Iris pigment epithelial cell (primary cell): ENCODE data around the gene PLEKHA6.
"Not testable (repeated sequence)": the region's sequence is repeated elsewhere in the genome, so short reads cannot be mapped to it uniquely, and the experiment has no call there.

ENCODE experiments used
- DNase-seq: peaks from one replicate; pipeline ENCODE4 v3.0.0-alpha.2; 2011; ENCODE audit warnings: low read depth

Gene PLEKHA6

DNA sequence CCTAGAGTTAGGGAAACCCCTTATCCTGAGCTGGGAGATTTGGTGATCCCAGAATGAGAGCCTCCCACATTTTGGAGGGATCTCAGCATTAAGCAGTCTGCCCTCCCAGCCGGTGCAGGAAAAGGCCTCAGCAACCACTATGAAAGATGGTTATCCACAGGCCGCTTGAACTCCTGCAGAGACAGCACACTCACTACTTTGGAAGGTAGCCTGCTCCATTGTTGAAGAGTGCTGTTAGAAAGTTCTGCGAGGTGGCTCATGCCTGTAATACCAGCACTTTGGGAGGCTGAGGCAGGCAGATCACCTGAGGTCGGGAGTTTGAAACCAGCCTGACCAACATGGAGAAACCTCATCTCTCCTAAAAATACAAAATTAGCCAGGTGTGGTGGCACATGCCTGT is 48.8 kb downstream of the PLEKHA6 start:
- not testable (repeated sequence) for DNase-seq

DNA sequence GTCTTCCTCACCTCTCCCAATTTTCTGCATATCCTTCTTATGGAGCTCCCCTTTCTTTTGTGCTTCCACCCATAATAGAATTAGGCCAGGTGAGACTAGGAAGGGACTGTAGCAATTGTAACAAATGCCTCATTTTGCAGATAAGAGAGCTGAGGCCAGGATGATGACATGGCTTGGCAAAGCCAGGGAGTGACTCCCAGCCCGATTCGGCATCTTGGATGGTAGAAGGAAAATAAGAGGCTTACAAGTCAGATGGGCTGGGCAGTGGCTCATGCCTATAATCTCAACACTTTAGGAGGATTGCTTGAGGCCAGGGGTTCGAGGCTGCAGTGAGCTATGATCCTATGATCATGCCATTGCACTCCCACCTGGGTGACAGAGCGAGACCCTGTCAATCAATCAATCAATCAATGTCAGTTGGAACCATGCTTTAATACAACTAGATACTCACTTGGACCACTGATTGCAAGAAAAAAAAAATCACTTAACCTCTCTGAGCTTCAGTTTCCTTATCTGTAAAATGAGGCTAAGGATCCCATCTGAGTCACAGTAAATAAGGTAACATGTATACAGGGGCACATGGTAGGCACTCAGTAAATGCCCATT is 51.6 kb downstream of the PLEKHA6 start:
- DNase-seq = no peak

DNA sequence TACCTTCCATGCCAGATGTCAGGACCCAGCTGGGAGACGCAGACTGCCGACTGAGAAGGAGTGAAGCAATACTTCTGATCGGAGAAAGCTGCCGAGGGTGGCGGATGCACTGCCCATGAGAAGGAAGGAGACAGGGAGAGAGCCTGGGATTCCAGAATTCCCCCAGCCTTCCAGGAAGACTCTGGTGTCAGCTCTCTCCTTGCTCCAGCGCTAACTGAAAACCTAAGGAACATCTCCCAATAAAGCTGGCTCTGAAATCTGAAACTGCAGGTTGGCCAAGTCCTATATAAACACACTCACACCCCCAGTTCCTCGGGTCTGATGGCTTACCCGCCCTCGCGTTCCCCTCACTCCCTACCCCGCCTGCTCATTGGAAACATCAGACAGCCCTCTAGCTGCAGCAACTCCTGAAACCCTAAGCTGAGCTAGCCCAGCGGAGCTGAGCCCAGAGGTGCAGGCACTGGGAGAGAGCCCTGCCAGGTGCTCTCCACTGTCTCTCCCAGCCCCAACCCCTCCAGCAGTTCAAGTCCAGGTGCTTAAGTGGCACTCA is 52.3 kb downstream of the PLEKHA6 start:
- peak; percentile 65 for DNase-seq

DNA sequence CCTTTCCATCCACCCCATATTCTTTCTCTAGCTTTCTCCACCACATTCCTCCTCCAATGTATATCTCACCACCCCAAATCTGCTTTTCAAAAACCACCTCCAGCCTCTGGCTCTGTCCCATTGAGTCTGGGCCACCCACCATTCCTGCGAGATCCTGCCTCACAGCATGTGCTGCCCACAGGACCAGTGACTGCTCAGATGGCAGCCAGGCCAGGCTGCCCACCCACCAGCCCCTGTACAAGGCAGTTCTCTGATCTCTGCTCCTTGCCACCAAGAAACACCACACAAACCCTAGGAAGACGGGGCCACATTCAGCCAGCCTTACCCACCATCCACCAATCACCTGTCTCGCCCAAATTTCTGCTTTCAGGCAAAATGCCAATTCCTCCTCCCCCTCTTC is 53.7 kb downstream of the PLEKHA6 start:
- DNase-seq = no peak

DNA sequence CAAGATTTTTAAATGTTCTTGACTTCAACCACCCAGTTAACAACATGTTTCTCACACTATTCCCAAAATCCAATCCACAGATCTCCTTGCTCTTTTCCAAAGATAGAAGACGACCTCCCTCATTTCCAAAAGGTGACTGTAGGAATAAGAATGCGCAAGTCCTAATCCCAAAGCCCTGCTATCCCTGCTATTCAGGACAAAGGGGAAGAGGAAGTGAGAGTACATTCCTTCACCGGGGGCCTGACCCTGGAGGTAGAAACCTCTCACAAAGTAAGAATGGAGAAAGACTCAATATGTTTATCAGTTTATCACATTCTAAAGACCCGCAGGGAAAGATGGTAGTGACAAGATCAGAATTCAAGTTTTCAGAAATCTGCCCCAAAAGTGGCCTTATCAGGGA is 55.7 kb downstream of the PLEKHA6 start:
- no peak for DNase-seq

- no peak for DNase-seq
These were observed 57.0 kb downstream of the PLEKHA6 start for GRCh38 chr1:204302769-204303168.

DNA sequence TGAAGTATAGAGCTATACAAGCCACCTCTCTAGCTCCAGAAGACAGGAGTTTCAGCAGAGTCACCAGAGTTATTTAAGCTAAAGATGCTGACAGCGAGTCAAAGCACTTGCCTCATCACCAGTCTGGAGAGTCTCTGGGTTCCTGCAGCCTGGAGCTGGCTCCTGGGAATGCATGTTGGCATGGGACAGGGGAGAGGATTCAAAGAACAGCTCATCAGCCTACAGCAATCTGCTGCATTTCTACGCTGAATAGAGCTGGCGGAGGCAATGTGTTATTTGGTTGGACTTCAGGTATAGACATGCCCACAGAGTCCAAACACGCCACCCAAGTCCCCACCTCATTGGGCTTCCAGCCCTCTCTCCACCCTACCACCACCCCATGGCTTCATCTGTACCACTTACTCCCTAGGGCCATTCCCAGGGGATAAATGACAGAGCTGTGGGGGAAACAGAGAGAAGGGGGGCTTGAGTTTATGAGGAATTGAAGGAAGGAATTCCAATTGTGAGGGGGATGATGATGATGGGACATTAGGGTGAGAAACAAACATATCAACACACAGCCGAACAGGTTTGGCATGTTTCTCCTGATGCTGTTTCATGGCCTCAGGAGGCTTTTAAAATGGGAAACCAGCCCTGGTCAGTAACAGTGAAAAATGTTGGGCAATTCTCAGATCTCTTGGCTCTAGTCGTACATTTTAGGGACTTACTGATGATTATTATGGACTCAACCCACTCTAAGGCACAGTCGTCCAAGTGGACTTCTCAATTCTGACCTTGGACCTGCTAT is 58.4 kb downstream of the PLEKHA6 start:
- DNase-seq = no peak

DNA sequence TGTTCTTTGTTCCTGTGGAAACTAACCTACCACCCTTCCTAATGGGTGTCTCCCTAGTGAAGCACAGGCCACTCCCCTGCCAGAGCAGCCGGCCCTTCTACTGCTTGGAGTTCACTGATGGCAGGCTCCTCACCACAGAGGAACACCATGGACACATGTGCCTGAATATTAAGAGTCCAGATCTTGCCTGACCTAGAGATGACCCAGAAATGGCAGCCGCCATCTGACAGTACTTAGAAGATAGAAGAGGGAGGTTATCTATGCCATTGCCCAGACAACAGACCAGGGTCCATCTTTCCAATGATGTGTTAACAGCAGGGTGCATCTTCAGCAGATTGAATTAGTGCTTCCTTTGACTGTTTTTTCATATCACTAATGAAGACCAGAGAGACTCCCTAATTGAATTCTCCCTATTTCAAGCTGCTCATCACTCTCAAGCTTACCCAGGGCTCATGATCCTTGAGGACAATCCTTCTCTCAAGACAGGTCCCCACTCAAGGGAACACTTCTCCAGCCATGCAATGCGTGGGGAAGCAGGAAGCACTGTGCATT is 59.8 kb downstream of the PLEKHA6 start:
- DNase-seq = no peak

- peak; percentile 90 for DNase-seq
These were observed 63.2 kb downstream of the PLEKHA6 start for GRCh38 chr1:204296431-204296988.

DNA sequence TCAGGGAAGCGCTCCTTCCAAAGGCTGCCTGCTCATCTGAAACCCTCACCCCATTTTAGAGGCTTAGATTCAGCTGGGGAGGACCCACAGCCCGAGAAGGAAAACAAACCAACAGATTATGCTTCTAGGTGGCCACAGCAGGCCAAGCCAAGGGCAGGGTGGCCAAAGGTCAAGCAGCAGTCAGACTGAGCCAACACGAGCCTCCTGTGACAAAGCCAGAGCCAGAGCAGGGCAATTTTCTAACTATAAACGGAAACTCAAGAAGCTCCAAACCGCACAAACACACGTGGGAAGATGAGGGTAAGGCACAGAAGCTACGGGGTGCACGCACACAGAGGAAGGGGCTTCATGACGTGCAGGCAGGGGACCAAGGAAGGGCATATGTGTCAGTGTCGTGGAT is 64.1 kb downstream of the PLEKHA6 start:
- DNase-seq = peak; percentile 62

GRCh38 chr1:204294357-204294756 is 65.4 kb downstream of the PLEKHA6 start:
- peak; percentile 96 for DNase-seq

DNA sequence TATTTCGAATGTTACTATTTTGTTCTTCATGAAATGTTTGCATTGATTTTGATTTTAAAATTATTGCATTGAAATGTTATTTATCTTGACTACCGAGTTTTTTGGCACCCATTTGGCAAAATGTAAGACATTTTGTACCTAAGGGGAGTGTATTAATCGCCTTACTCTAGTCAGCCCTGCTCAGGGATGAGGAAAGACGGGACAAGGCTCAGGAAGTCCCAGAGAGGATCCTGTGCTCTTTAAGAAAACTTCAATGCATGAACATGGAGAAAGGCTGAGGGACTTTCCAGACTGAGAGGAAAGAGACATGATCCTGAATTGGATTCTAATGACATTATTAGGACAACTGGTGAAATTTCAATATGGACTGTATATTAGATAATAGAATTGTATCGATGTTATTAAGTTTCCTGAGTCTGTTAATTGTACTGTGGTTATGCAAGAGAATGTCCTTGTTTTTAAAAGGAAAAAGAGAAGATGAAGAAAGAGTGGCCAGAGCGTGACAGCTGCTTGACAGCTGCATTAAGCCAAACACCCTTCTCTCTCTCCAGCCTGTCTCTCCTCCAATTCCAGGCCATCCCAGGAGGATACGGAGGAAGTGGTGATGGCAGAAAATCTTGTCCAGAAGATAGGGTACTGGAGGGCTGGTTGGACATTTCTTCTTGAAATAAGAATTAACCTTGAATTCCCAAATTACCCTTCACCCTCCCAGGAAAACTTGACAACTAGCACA is 66.0 kb downstream of the PLEKHA6 start:
- peak; percentile 62 for DNase-seq

DNA sequence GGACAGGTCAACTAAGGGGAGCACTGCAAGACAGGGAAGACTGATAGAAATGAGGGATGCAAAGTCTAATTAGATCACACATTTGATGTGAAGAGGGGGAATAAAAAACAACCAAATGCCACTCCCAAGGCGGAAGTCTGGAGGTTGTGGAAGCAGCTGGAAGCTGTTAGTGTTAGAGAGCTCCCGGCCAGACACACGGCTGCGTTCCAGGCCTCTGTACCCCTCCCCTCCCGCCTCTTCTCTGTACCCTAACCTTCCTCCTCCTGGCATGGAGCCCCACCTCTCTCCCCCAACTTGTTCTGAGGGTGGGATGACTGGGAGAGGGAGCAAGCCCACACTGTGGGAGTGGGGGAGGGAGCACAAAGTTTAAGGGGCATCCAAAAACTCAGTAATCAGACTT is 67.0 kb downstream of the PLEKHA6 start:
- no peak for DNase-seq

DNA sequence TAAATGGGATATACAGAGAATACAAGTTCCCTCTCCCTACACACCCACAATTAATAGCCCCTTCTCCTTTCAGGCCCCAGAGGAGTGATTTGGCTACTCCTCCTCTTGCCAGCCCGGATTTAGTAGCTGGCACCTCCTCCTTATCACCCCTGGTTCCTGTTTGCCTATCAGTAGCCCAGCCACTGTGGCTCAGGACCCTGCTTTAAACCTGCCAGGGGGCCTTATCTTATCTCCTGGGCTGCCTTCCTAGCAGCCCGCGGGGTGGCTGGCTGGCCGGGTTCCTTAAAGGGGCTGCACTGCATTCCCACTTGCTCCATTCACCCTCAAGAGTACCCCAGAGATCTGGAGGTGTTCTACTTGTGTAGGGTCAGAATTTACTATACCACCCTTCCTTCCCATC is 70.4 kb downstream of the PLEKHA6 start:
- no peak for DNase-seq

GRCh38 chr1:204288021-204288588 is 71.6 kb downstream of the PLEKHA6 start:
- peak; percentile 58 for DNase-seq

DNA sequence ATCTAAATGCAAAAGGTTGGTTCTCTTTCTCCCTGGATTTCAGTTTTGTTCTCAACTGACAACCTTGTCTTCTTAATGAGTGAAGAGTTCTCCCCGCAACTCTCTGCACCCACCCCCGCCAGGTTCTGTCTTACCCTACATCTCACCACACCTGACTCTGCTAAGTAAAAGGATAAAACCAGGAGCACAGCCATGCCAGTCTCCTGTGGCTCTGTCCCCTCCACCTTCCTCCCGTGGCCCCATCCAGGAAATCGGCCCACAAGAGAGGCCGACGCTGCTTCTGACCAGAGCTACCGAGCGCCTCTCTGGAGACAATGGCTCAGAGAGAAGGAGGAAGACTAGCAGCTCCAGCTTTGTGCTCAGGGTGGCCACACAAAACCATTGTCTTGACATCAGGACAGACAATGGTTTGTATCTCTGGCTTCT is 72.2 kb downstream of the PLEKHA6 start:
- no peak for DNase-seq

DNA sequence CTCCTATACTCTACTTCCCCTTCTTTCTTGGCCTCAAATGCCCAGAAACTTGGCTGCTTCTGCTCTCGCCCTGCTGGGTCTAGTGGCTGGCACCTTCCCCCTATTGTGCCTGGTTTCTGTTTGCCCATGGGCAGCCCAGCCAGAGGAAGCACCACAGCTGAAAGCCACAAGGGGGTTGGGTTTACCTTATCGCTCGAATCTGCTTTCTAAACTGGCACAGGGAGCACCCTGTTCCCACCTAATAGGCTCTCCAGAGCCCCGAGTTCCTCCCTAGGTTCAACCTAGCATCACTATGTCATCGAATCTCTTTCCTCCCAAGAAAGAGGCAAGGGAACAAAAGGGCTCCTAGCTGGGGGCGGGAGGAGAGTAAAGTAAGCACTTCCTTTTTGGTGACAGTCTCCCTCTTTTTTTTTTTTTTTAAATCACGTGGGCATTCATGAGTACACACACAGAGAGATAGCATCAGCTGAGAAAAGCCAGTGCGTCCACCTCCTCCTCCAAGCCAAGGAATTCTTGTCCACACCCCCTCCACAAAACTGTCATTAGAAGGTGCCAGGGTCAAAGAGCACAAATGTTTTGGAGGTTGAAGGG is 72.8 kb downstream of the PLEKHA6 start:
- DNase-seq = no peak

DNA sequence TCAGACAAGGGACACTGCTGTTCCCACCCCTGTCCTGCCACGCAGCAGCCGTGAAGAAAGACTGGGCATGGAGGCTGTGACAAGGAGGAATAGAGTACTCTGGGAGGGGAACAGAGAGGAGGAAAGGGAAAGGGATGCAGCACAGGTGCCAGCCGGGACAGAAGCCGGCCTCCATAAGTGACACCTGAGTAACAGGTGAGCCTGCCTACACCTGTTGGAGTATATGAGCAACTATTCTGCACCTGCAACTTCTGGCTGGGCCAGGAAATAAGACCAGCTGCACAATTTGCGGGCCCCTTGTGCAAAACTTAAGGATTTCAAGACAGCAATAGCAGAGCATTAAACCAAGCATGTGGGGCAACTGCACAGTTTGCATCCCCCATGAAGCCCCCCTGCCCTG is 73.4 kb downstream of the PLEKHA6 start:
- DNase-seq = no peak

DNA sequence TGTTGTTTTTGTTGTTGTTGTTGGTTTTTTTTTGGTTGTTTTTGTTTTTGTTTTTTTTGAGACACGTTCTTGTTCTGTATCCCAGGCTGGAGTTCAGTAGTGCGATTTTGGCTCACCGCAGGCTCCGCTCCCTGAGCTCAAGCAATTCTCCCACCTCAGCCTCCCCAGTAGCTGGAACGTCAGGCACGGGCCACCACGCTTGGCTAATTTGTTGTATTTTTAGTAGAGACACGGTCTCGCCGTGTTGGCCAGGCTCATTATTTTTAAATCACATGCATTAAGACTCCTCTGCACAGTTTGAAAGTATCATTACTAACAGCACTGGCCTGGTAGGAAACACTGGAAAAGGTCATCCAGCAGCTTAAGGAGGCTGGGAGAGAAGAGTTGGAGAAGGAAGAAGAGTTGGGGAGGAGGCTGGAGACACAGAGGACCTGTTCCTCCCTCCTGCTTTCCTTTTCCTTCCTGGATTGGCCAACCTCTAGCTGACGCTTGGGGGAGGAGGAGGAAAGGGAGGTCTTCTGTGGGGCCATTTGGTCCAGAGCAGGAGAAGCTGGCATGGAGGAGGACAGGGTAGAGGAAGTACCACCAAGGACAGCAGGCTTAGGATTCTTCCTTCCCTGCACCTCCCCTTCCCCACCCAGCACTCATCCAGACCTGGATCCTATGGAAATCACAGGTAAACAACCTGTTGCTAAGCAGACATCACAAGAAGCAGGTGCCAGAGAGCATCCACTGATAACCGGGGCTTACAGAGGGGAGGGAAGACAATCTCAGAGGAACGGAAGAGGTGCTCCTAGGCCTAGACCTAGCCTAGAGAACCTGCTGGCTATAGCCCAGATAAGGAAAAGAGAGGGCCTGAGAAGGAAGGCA is 74.1 kb downstream of the PLEKHA6 start:
- DNase-seq = no peak

GRCh38 chr1:204284929-204285328 is 74.8 kb downstream of the PLEKHA6 start:
- no peak for DNase-seq
